Measurements from ENCODE around the gene FKBP7. TPM values are rescaled to one million over a fixed set of nuclear protein-coding genes. Genes with fewer than 3 reads are reported as not detected.

The FKBP7 gene
- total RNA-seq, 1 experiment from 2014 or later, result 4.8 TPM

DNA sequence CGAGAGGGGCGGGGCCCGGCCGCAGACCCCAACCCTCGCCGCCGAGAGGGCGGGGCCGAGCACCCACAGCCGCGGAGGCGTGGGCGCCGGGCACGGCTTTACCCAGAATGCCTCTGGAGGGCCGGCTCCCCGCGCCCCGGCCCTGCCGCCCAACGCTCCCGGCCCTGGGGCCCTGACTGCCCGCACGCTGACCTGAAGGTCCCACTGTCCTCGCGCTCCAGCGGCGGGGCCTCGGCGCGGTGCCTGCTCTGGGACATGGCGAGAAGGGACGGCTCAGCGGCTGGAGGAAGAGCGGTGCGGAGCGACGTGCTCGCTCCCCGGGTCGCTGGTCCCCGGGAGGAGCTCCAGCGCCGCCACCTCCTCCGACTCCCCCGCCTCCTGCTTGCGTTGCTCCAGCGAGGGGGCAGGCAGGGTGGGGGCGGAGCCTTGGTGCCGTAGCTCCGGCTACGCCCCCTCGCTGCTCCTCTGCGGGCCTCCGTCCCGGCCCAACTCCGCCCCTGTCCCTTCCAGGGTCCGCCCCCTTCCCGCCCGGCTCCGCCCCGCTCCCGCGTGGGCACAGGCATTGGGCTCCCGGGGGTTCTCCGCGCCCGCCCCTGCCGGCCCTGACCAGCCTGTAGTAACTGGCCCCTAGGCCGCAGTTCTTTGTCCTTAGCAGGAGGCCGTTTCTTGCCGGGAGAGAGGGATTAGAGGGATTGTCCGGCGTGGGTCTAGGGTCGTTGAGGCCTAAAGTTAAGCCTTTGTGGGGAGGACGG is 27.4 kb downstream of the FKBP7 start, which contains the start of the genes PJVK and PRKRA:
Gene PJVK (plus strand): TSS at position 605 of the 752 bp plus-strand sequence. CDS start 2,032 bp downstream, outside the sequence.
Gene PRKRA (minus strand): TSS at position 402 of the 752 bp plus-strand sequence. CDS start 145 bp downstream, at position 257.
- peak within 1 kb of the TSS; percentile 99 to 100 (median 100) for H3K27ac Mint-ChIP-seq
- Histone ChIP-seq H3K23ac (ENCODE audit: insufficient read length, low read depth, low read length) (no peak within 1 kb of the TSS), H2BK12ac (ENCODE audit: insufficient read length, low read depth, low read length) (no peak within 1 kb of the TSS), H3K4ac (ENCODE audit: low read depth, low read length) (peak within 1 kb of the TSS; percentile 8; the same call in 1 of the 2 replicates), H4K91ac (ENCODE audit: insufficient read length, low read depth, low read length) (peak within 1 kb of the TSS; percentile 64), H3K27me3 (ENCODE audit: insufficient read depth, low read length) (no peaks in the 10 kb centered on the region), H4K8ac (replicated peaks; ENCODE audit: insufficient read length, low read depth, low read length) (peak within 1 kb of the TSS; percentile 34), H3K4me2 (ENCODE audit: insufficient read depth, insufficient read length, low read length) (peak within 1 kb of the TSS; percentile 98), H3K14ac (ENCODE audit: insufficient read depth, low read length) (peak within 1 kb of the TSS; percentile 99), H3K4me1 (ENCODE audit: insufficient read depth, low read length) (no peaks in the 10 kb centered on the region), H2BK15ac (ENCODE audit: low read depth, low read length) (no peak within 1 kb of the TSS), H3K9me3 (ENCODE audit: control insufficient read depth, low read depth, low read length) (no peaks in the 10 kb centered on the region), H2BK120ac (ENCODE audit: low read depth, low read length, poor library complexity, severe bottlenecking) (peak within 1 kb of the TSS; percentile 14), H3K23me2 (ENCODE audit: insufficient read length, low read depth, low read length, poor library complexity, severe bottlenecking) (peaks cover 9% of the 10 kb centered on the region), H4K20me1 (ENCODE audit: control insufficient read depth, insufficient read depth, insufficient read length) (no peaks in the 10 kb centered on the region), H2AFZ (ENCODE audit: low read length) (no peak within 1 kb of the TSS), H3T11ph (ENCODE audit: low read length) (no peak within 1 kb of the TSS), H3K56ac (ENCODE audit: insufficient read length, low read depth, low read length) (no peak within 1 kb of the TSS), H3K27ac (ENCODE audit: insufficient read length, low read depth, low read length) (peak within 1 kb of the TSS; percentile 72), H2AK5ac (ENCODE audit: insufficient read length, low read length) (no peak within 1 kb of the TSS), H3K79me1 (ENCODE audit: insufficient read depth, low read depth, low read length, poor library complexity, severe bottlenecking) (no peaks in the 10 kb centered on the region), H3K18ac (ENCODE audit: insufficient read length, low read depth, low read length) (peak within 1 kb of the TSS; percentile 98), H2BK5ac (ENCODE audit: insufficient read length, low read length) (peak within 1 kb of the TSS; percentile 2), H3K79me2 (ENCODE audit: insufficient read depth, low read length) (peaks cover 6% of the 10 kb centered on the region; the same call in 1 of the 2 replicates), H4K5ac (ENCODE audit: insufficient read length, low read depth, low read length) (peak within 1 kb of the TSS; percentile 21), H3K9ac (ENCODE audit: extremely low read depth, insufficient read length, low read length) (peak within 1 kb of the TSS; percentile 91), H2BK20ac (ENCODE audit: low read depth, low read length, poor library complexity, severe bottlenecking) (no peak within 1 kb of the TSS)
- peaks cover 19 to 22% of the 10 kb centered on the region in 2 experiments for H3K4me1 Mint-ChIP-seq
- TF ChIP-seq, protein P1, sequence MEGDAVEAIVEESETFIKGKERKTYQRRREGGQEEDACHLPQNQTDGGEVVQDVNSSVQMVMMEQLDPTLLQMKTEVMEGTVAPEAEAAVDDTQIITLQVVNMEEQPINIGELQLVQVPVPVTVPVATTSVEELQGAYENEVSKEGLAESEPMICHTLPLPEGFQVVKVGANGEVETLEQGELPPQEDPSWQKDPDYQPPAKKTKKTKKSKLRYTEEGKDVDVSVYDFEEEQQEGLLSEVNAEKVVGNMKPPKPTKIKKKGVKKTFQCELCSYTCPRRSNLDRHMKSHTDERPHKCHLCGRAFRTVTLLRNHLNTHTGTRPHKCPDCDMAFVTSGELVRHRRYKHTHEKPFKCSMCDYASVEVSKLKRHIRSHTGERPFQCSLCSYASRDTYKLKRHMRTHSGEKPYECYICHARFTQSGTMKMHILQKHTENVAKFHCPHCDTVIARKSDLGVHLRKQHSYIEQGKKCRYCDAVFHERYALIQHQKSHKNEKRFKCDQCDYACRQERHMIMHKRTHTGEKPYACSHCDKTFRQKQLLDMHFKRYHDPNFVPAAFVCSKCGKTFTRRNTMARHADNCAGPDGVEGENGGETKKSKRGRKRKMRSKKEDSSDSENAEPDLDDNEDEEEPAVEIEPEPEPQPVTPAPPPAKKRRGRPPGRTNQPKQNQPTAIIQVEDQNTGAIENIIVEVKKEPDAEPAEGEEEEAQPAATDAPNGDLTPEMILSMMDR (conservative IDR thresholded peaks at IDR 0.05), result no peak
- peak; percentile 97 for DNase-seq
- H3K36me3 Mint-ChIP-seq (ENCODE audit: insufficient read depth in 1 of 3, low read depth in 3 of 3), result peaks cover 14 to 32% (median 27%) of the 10 kb centered on the region in 3 experiments; a peak in 5 of 7 replicates
- WGBS (ENCODE audit: extremely low coverage, insufficient read length, low lambda C conversion rate), result no CpG with 5 or more reads among the region's 76 CpGs
- no peaks in the 10 kb centered on the region for H3K9me3 Mint-ChIP-seq
- H3K4me3 Mint-ChIP-seq, result peak within 1 kb of the TSS; percentile 83 to 90
- no peaks in the 10 kb centered on the region for H3K27me3 Mint-ChIP-seq (ENCODE audit: low read depth)
